SH-SY5Y (cell line): ENCODE data around the gene C10orf88.

Experiments used
- GATA2 ChIP-seq: IDR thresholded peaks from 2 replicates; pipeline ENCODE4 v1.6.1; 2011; ENCODE audit warnings: mild to moderate bottlenecking, low read depth, low read length
- GATA3 ChIP-seq: IDR thresholded peaks from 2 replicates; pipeline ENCODE4 v1.6.1; 2011; ENCODE audit warnings: low read depth, mild to moderate bottlenecking, low read length, moderate library complexity

DNA sequence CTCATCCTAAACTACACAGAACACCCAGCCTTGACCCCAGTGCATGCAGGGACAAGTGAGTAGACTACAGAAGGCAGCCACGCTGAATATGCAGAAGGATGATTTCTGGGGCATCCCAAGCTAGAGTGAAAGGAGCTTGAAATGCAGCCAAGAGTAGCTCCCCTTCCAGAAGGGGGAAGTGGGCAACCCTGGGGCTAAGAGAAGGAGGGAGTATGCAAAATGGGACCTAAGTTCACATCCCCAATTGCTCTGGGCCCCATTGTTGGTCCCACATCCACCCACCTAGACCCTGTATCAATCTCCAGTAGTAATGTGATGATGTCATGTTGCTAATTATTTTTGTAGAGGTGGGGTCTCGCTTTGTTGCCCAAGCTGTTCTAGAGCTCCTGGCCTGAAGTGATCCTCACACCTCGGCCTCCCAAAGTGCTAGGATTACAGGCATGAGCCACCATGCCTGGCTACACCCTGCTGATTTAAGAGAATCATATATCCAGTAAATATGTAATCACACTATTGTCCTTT lies 20.6 kb upstream of the C10orf88 start:
- TF ChIP-seq GATA2, result no peak
- TF ChIP-seq GATA3, result no peak
